Ishikawa (cell line): Measurements from ENCODE around the gene TRIM71.

Experiments used
- EP300 ChIP-seq: IDR thresholded peaks from 2 replicates; pipeline ENCODE4 v1.6.1; 2012; ENCODE audit warnings: borderline replicate concordance
- TF ChIP-seq, protein P1 (sequence below): IDR thresholded peaks from 2 replicates; pipeline ENCODE4 v1.6.1; 2012

DNA sequence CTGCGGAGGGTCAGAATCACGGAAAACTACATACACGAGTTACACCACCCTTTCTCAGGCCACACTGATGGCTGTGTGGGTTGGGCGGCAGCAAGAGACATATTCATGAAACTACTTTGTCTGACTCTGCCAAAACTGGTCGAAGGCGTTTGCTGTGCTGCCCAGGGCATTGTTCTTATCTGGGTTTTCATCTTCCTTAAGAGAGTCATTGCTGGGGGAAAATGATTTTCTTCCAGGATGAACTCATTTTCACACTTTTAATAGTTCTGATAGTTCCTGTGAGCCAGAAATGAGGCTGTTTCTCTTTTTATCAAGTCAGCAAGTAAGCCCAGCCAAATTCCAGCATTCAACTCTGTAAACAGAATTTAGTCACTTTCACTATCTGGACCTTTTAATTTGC is 47.6 kb downstream of the TRIM71 start:
- TF ChIP-seq, protein P1, sequence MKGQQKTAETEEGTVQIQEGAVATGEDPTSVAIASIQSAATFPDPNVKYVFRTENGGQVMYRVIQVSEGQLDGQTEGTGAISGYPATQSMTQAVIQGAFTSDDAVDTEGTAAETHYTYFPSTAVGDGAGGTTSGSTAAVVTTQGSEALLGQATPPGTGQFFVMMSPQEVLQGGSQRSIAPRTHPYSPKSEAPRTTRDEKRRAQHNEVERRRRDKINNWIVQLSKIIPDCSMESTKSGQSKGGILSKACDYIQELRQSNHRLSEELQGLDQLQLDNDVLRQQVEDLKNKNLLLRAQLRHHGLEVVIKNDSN = no peak
- TF ChIP-seq EP300 = no peak
